GM18499 (cell line): ENCODE results near the gene CACNA1C.

ENCODE experiments used
- ATAC-seq: cut with Tn5 transposase; IDR thresholded peaks from one replicate; pipeline ENCODE4 v1.9.1; 2021; ENCODE audit warnings: moderate number of reproducible peaks; ENCODE audit not compliant: insufficient read depth, unreplicated experiment

CACNA1C gene

DNA sequence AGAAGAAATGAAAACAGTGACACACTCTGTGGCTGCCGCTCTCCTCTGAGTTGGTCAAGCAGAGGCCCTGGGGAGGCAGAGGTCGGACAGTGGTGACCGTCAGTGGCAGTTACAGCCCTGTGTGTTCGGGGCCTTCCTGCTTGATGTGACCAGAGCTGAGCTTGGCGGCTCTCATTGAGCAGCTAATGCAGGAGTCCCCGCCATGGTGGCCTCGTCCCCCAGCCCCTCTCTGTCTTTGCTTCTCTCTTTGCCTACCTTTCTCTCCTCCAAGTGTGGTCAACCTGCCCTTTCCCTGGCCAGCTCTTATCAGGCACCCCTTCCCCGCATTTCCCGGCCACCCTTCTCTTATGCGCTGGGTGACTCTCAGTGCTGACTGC lies 362.8 kb downstream of the CACNA1C start:
- ATAC-seq: no peak

DNA sequence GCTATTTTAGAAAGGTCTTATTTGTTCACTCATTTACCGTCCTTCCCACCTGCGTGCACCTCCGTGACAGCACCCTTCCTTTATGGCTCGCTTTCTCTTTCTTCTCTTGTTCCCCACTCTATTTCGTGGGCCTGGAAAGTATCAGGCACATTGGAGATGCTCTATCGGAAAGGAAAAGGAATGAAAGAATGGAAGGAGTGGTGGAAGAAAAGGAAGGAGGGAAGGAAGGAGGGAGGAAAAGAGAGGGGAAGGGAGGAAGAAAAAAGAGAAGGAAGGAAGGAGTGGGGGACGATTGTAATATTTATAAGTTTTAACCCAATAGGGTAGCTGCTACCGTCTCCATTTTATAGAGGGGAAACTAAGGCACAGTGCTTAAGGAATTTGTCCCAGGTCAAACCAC lies 363.4 kb downstream of the CACNA1C start:
- no peak for ATAC-seq

DNA sequence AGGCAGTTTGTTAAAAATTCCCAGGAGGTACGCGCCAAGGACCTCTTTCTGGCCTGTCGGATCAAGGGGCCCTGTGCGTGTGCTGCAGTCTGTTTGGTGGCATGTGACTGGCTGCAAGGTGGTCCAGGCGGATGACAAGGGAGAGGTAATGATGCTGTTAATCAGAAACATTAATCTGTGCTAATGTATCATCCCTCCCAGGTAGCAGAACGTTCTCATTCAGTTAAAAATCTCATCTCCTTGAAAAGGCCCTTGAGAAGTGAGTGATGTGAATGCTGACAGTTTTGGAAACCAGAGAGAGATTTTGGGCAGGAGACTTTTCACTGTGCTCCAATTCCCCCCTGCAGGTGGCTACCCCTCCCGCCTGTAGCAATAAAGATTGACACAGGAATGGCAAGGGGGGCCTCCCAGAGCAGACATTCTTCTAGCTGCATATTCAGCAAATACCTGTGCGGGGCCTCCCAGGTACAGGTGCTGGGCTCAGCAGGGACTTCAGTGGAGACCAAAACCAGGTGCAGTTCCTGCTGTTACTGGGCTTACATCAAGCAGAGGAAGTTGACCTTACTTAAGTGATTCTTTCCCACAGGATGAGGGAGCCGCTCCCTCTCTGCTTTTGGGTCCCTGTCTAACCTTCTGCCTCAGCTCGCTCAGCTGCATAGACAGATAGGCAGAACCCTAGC lies 364.8 kb downstream of the CACNA1C start:
- no peak for ATAC-seq

DNA sequence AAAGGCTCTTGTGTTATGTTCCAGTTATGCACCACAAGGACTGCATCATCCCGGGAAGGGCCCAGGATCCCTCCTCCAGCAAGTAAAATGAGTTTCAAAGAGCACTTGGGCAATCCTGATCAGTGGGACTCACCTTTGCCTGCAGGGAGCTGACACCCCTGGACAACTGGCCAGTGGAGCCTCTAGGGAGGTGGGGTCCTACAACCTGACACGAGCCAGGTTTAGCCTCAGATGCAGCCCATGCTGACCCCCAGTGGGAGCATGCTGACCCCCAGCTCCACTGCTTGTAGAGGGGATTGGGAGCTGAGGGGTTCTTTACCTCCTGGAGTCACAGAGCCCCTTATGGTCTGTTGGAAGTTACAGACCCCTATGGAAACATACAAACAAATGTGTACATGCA lies 365.8 kb downstream of the CACNA1C start:
- no peak for ATAC-seq

DNA sequence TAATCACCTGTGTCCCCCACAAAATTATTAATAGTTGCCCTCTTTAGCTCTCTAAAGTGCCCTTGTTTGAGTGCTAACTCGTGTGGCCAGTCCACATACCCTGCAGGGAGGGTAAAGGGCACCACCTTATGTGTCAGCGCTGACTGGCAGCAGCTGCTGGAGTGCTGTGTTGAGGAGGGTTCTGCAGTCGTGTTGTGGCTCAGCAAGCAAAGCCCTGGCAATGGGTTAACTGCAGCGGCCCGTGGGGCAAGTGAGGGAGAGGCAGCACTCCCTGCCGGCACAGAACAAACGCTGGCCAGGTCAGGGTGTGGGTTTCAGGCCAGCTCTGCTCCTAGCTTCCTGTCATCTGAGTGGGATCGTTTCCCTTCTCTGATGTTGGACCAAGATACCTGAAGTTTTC lies 369.8 kb downstream of the CACNA1C start:
- no peak for ATAC-seq

- no peak for ATAC-seq
Observed at GRCh38 chr12:2429032-2429431, 376.2 kb downstream of the CACNA1C start.

GRCh38 chr12:2431810-2432209 lies 379.0 kb downstream of the CACNA1C start:
- no peak for ATAC-seq

GRCh38 chr12:2432856-2433255 lies 380.1 kb downstream of the CACNA1C start:
- no peak for ATAC-seq

DNA sequence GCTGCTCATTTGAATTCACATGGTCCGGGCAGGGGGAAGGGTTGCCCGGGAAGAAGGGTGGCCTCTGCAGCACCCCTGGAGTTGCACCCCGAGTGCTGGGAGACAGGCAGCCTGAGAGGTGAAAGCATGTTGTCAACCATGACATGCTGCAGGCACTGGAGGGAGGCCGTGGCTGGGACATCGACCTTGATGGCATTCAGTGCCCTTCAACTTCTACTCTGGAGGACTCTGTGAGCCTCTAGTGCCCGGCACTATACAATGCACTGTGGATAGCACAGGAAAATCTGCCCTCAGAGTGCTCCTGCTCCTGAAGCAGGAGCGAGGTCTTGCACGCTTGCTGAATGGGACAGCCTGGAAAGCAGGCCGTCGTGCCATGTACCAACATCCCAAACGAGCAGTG lies 382.7 kb downstream of the CACNA1C start:
- no peak for ATAC-seq

GRCh38 chr12:2439332-2440100 lies 386.7 kb downstream of the CACNA1C start:
- ATAC-seq: no peak

GRCh38 chr12:2443776-2444175 lies 391.0 kb downstream of the CACNA1C start:
- no peak for ATAC-seq

GRCh38 chr12:2445968-2446367 lies 393.2 kb downstream of the CACNA1C start:
- no peak for ATAC-seq

GRCh38 chr12:2447861-2448260 lies 395.1 kb downstream of the CACNA1C start:
- ATAC-seq: no peak

GRCh38 chr12:2449586-2449985 lies 396.8 kb downstream of the CACNA1C start:
- no peak for ATAC-seq

DNA sequence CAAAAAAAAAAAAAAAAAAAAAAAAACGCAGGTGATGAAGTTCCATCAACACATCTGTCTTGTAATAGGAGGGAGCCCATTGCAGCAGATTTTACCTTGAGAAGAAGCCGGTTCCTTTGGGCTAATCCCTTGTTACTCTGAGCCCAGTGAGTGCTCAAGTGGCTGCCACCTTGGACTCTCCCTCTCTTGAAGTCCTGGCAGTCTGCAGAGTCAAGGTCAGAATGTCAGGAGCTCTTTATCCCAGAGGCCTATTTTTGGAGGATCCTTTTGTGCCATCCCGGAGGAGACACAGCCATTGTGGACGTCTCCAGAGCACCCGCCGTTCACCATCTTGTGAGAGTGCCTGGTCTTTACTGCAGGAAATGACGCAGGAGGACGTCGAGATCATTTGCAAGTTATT lies 397.8 kb downstream of the CACNA1C start:
- no peak for ATAC-seq

DNA sequence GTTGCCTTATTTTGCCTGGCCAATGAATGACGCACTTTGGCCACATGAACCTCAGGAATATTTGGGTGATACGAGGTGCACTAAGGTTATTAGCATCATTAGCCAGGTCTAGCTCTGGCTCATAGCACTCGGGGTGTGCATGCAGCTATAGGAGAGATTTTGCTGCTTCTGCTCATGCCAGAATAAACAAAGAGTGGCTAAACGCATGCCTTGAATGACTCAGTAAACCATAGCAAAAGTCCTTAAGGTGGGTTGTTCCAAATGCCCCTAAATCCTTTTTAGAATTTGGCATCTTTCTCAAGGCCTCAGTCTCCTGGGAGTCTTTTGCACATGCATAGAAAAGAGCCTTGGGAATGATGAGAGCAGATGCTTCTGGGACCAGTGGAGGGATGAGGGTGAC lies 398.2 kb downstream of the CACNA1C start:
- no peak for ATAC-seq

- ATAC-seq: no peak
Observed at GRCh38 chr12:2451497-2451896, 398.7 kb downstream of the CACNA1C start.

GRCh38 chr12:2453076-2453760 lies 400.4 kb downstream of the CACNA1C start:
- ATAC-seq: no peak

GRCh38 chr12:2453761-2454090 lies 400.9 kb downstream of the CACNA1C start:
- ATAC-seq: no peak

GRCh38 chr12:2454601-2455177 lies 401.9 kb downstream of the CACNA1C start:
- no peak for ATAC-seq

GRCh38 chr12:2455410-2455809 lies 402.6 kb downstream of the CACNA1C start:
- ATAC-seq: no peak
